ENCODE measurements around the gene SORCS2. TPM values are rescaled to one million over a fixed set of nuclear protein-coding genes. Genes with fewer than 3 reads are reported as not detected.
"Not testable (repeated sequence)": the region's sequence is repeated elsewhere in the genome, so short reads cannot be mapped to it uniquely, and the experiment has no call there.

Gene SORCS2
- total RNA-seq, 4 donors from 2014 or later = 1.1 to 2.5 (median 2.0) TPM

- DNase-seq = no peak
- Histone ChIP-seq H3K27ac (no peak overlapping the region), H3K36me3 (no peaks in the 10 kb centered on the region), H3K4me1 (no peaks in the 10 kb centered on the region), H3K9me3 (no peaks in the 10 kb centered on the region), H3K4me3 (no peak overlapping the region), H3K27me3 (peaks cover 0 to 32% (median 0%) of the 10 kb centered on the region in 4 donors)
- 74 to 79% methylated on average over 7 to 15 of the region's 16 CpGs for WGBS, 2 donors
- intact Hi-C loops (cut with DNase I) = no loop called here
- TF ChIP-seq POLR2A (IDR thresholded peaks at IDR 0.05) (no peak), CTCF (IDR thresholded peaks at IDR 0.05) (no peak)
Observed at GRCh38 chr4:7448036-7448435, 255.7 kb downstream of the SORCS2 start.

- Histone ChIP-seq H3K36me3 (no peaks in the 10 kb centered on the region), H3K4me1 (no peaks in the 10 kb centered on the region)
- WGBS, 2 donors = 66 to 70% methylated on average over 5 of the region's 5 CpGs
Observed at GRCh38 chr4:7450775-7451433, 258.6 kb downstream of the SORCS2 start.

GRCh38 chr4:7451434-7451789 lies 259.1 kb downstream of the SORCS2 start:
- DNase-seq = no peak
- Histone ChIP-seq H3K4me1 (no peaks in the 10 kb centered on the region), H3K27me3 (peaks cover 0 to 6% (median 0%) of the 10 kb centered on the region in 4 donors), H3K36me3 (no peaks in the 10 kb centered on the region), H3K4me3 (no peak overlapping the region), H3K9me3 (no peaks in the 10 kb centered on the region), H3K27ac (no peak overlapping the region)
- no peak for TF ChIP-seq POLR2A (IDR thresholded peaks at IDR 0.05)
- intact Hi-C loops (cut with DNase I) = no loop called here
- 17 to 20% methylated on average over 1 of the region's 2 CpGs for WGBS, 2 donors

More at GRCh38 chr4:7450775-7451433, 258.6 kb downstream of the SORCS2 start:
- Histone ChIP-seq H3K27me3 (peaks cover 0 to 7% (median 0%) of the 10 kb centered on the region in 4 donors), H3K4me3 (no peak overlapping the region), H3K9me3 (no peaks in the 10 kb centered on the region), H3K27ac (no peak overlapping the region)
- TF ChIP-seq CTCF (IDR thresholded peaks at IDR 0.05) (no peak), POLR2A (IDR thresholded peaks at IDR 0.05) (no peak)
- DNase-seq = no peak
- intact Hi-C loops (cut with DNase I) = no loop called here

GRCh38 chr4:7451800-7452199 lies 259.5 kb downstream of the SORCS2 start:
- WGBS, 2 donors = 79 to 95% methylated on average over 5 to 6 of the region's 6 CpGs
- H3K27me3 ChIP-seq = peaks cover 0 to 2% (median 0%) of the 10 kb centered on the region in 4 donors
- H3K27ac ChIP-seq = no peak overlapping the region
- no peak overlapping the region for H3K4me3 ChIP-seq
- no peak for DNase-seq
- TF ChIP-seq POLR2A (IDR thresholded peaks at IDR 0.05) (no peak), CTCF (IDR thresholded peaks at IDR 0.05) (no peak)
- no peaks in the 10 kb centered on the region for H3K9me3 ChIP-seq
- no peaks in the 10 kb centered on the region for H3K4me1 ChIP-seq
- intact Hi-C loops (cut with DNase I) = no loop called here
- H3K36me3 ChIP-seq = no peaks in the 10 kb centered on the region

GRCh38 chr4:7452802-7453201 lies 260.5 kb downstream of the SORCS2 start:
- DNase-seq; H3K4me1 ChIP-seq; intact Hi-C loops (cut with DNase I); H3K27ac ChIP-seq; H3K9me3 ChIP-seq; H3K36me3 ChIP-seq; H3K4me3 ChIP-seq; H3K27me3 ChIP-seq: not testable (repeated sequence)
- WGBS, 2 donors = 76 to 92% methylated on average over 6 to 7 of the region's 9 CpGs

GRCh38 chr4:7457201-7458065 lies 265.1 kb downstream of the SORCS2 start:
- 80% methylated on average over 2 to 6 of the region's 16 CpGs for WGBS, 2 donors
- Histone ChIP-seq H3K4me3 (no peak overlapping the region), H3K4me1 (peaks cover 0 to under 1% (median 0%) of the 10 kb centered on the region in 3 donors), H3K9me3 (no peaks in the 10 kb centered on the region), H3K36me3 (no peaks in the 10 kb centered on the region), H3K27me3 (no peaks in the 10 kb centered on the region), H3K27ac (no peak overlapping the region)
- intact Hi-C loops (cut with DNase I) = no loop called here
- TF ChIP-seq POLR2A (IDR thresholded peaks at IDR 0.05) = no peak
- no peak for TF ChIP-seq CTCF (IDR thresholded peaks at IDR 0.05)
- no peak for DNase-seq

Data from esophagus squamous epithelium (tissue), 5 donors.